Activated CD4-positive, alpha-beta T cell treated with anti-CD3 and anti-CD28 coated beads for 24 hours (primary cell): Measurements from ENCODE around the gene RPRD1A.
A peak's percentile ranks its signal among the peaks of the same experiment; 100 is the strongest.
"Not testable (repeated sequence)": the region's sequence is repeated elsewhere in the genome, so short reads cannot be mapped to it uniquely, and the experiment has no call there.

Source experiments
- DNase-seq, 2 donors: peaks; one replicate each; pipeline ENCODE4 v3.0.0-alpha.2; 2020; ENCODE audit warnings: low read depth in 2 of 2

RPRD1A gene

GRCh38 chr18:36031903-36032302, 35.5 kb downstream of the RPRD1A start:
- DNase-seq: no peak

GRCh38 chr18:36031407-36031806, 36.0 kb downstream of the RPRD1A start:
- DNase-seq: no peak

- DNase-seq: no peak
These were observed 38.5 kb downstream of the RPRD1A start for GRCh38 chr18:36028859-36029258.

GRCh38 chr18:36025025-36025424, 42.3 kb downstream of the RPRD1A start:
- no peak for DNase-seq

- DNase-seq: not testable (repeated sequence)
These were observed 43.1 kb downstream of the RPRD1A start for GRCh38 chr18:36024241-36024640.

- DNase-seq: no peak
These were observed 44.0 kb downstream of the RPRD1A start for GRCh38 chr18:36023336-36023735.

GRCh38 chr18:36020174-36020711, 47.1 kb downstream of the RPRD1A start:
- DNase-seq: no peak

GRCh38 chr18:36017232-36017631, 50.1 kb downstream of the RPRD1A start:
- DNase-seq: no peak

- no peak for DNase-seq
These were observed 51.7 kb downstream of the RPRD1A start for GRCh38 chr18:36015629-36016028.

- no peak for DNase-seq
These were observed 54.5 kb downstream of the RPRD1A start for GRCh38 chr18:36012891-36013290.

- no peak for DNase-seq
These were observed 58.1 kb downstream of the RPRD1A start for GRCh38 chr18:36009214-36009613.

GRCh38 chr18:36006997-36007396, 60.4 kb downstream of the RPRD1A start:
- no peak for DNase-seq

- no peak for DNase-seq
These were observed 67.4 kb downstream of the RPRD1A start for GRCh38 chr18:35999925-36000324.

GRCh38 chr18:35998967-35999366, 68.4 kb downstream of the RPRD1A start:
- no peak for DNase-seq

- DNase-seq: no peak
These were observed 74.3 kb downstream of the RPRD1A start for GRCh38 chr18:35993013-35993412.

- no peak for DNase-seq
These were observed 75.7 kb downstream of the RPRD1A start for GRCh38 chr18:35991696-35992095.

- no peak for DNase-seq
These were observed 83.5 kb downstream of the RPRD1A start for GRCh38 chr18:35983818-35984217.

- no peak for DNase-seq
These were observed 84.2 kb downstream of the RPRD1A start for GRCh38 chr18:35983147-35983546.

GRCh38 chr18:35982409-35983114, 84.8 kb downstream of the RPRD1A start:
- DNase-seq: no peak

- no peak for DNase-seq
These were observed 88.2 kb downstream of the RPRD1A start for GRCh38 chr18:35979112-35979511.

- no peak for DNase-seq
These were observed 93.2 kb downstream of the RPRD1A start for GRCh38 chr18:35974181-35974580.

- no peak for DNase-seq
These were observed 93.7 kb downstream of the RPRD1A start for GRCh38 chr18:35973650-35974049.

- peak; percentile 89 to 90 for DNase-seq
These were observed 95.0 kb downstream of the RPRD1A start, which contains the start of gene RMP24 for GRCh38 chr18:35972197-35973000. Gene RMP24 (plus strand): TSS chr18:35972679.
